ENCODE measurements around the gene ATRIP. TPM values are rescaled to one million over a fixed set of nuclear protein-coding genes. Genes with fewer than 3 reads are reported as not detected.
A peak's percentile ranks its signal among the peaks of the same experiment; 100 is the strongest.
"Not testable (repeated sequence)": the region's sequence is repeated elsewhere in the genome, so short reads cannot be mapped to it uniquely, and the experiment has no call there.

The ATRIP gene
- total RNA-seq = 3.2 TPM
- long read RNA-seq, full-length matches to known transcripts = 15 of 21 reads
- long read RNA-seq, partial matches to known transcripts = 1 of 21 reads
- long read RNA-seq, other reads (novel, unspliced or antisense) = 5 of 21 reads

GRCh38 chr3:48446425-48447193, at the start of gene ATRIP:
TSS of gene ATRIP (plus strand) at chr3:48446737. CDS start at chr3:48446846, 109 bp downstream.
- DNase-seq (peak; percentile 94), ATAC-seq (ENCODE audit: poor library complexity) (peak; percentile 99)
- intact Hi-C loops (cut with DNase I) = no loop called here

GRCh38 chr3:48397767-48398681, 48.5 kb upstream of the ATRIP start:
- no peak for DNase-seq
- intact Hi-C loops (cut with DNase I) = no loop called here
- no peak for ATAC-seq (ENCODE audit: poor library complexity)

GRCh38 chr3:48398701-48399386, 47.7 kb upstream of the ATRIP start:
- DNase-seq (no peak), ATAC-seq (ENCODE audit: poor library complexity) (no peak)
- intact Hi-C loops (cut with DNase I) = no loop called here

- intact Hi-C loops (cut with DNase I) = loop anchor here (2.0 to 5.0 kb wide), 2 partner anchors 37 to 148 kb away; no protein-coding TSS in a partner anchor
These were observed 47.0 kb upstream of the ATRIP start for GRCh38 chr3:48399387-48400172.

GRCh38 chr3:48400824-48401433, 45.6 kb upstream of the ATRIP start:
- peak; percentile 77 for ATAC-seq (ENCODE audit: poor library complexity)
- intact Hi-C loops (cut with DNase I) = loop anchor here (2.0 to 5.0 kb wide), 2 partner anchors 36 to 146 kb away; no protein-coding TSS in a partner anchor
- DNase-seq = no peak

More at GRCh38 chr3:48399387-48400172, 47.0 kb upstream of the ATRIP start:
- ATAC-seq (ENCODE audit: poor library complexity) = no peak
- DNase-seq = no peak

GRCh38 chr3:48401434-48401901, 45.1 kb upstream of the ATRIP start:
- not testable (repeated sequence) for ATAC-seq (ENCODE audit: poor library complexity); DNase-seq
- intact Hi-C loops (cut with DNase I) = loop anchor here (2.0 to 5.0 kb wide), 2 partner anchors 35 to 146 kb away; no protein-coding TSS in a partner anchor

- intact Hi-C loops (cut with DNase I) = loop anchor here (5.0 kb wide), 1 partner anchor 145 kb away; no protein-coding TSS in a partner anchor
These were observed 44.2 kb upstream of the ATRIP start for GRCh38 chr3:48402281-48402732.

GRCh38 chr3:48402907-48403306, 43.6 kb upstream of the ATRIP start:
- no peak for DNase-seq
- intact Hi-C loops (cut with DNase I) = loop anchor here (5.0 kb wide), 1 partner anchor 144 kb away; no protein-coding TSS in a partner anchor
- no peak for ATAC-seq (ENCODE audit: poor library complexity)

More at GRCh38 chr3:48402281-48402732, 44.2 kb upstream of the ATRIP start:
- ATAC-seq (ENCODE audit: poor library complexity) = peak; percentile 50
- peak; percentile 82 for DNase-seq

- ATAC-seq (ENCODE audit: poor library complexity) (no peak), DNase-seq (no peak)
- intact Hi-C loops (cut with DNase I) = loop anchor here (5.0 kb wide), 1 partner anchor 144 kb away; no protein-coding TSS in a partner anchor
These were observed 42.8 kb upstream of the ATRIP start for GRCh38 chr3:48403533-48404439.

GRCh38 chr3:48404440-48405342, 41.8 kb upstream of the ATRIP start:
- intact Hi-C loops (cut with DNase I) = loop anchor here (5.0 kb wide), 1 partner anchor 143 kb away; no protein-coding TSS in a partner anchor
- DNase-seq (no peak), ATAC-seq (ENCODE audit: poor library complexity) (no peak)

GRCh38 chr3:48405343-48405881, 41.1 kb upstream of the ATRIP start:
- intact Hi-C loops (cut with DNase I) = no loop called here
- DNase-seq (peak; percentile 41), ATAC-seq (ENCODE audit: poor library complexity) (no peak)

- DNase-seq (no peak), ATAC-seq (ENCODE audit: poor library complexity) (no peak)
- intact Hi-C loops (cut with DNase I) = no loop called here
These were observed 40.6 kb upstream of the ATRIP start for GRCh38 chr3:48405971-48406370.

GRCh38 chr3:48406443-48407431, 39.8 kb upstream of the ATRIP start:
- DNase-seq (peak; percentile 15), ATAC-seq (ENCODE audit: poor library complexity) (no peak)
- intact Hi-C loops (cut with DNase I) = no loop called here

Measured in Right ventricle myocardium superior (tissue), 1 donor.